Kidney epithelial cell (primary cell): ENCODE data around the gene CLPSL2. TPM values are rescaled to one million over a fixed set of nuclear protein-coding genes. Genes with fewer than 3 reads are reported as not detected.
A peak's percentile ranks its signal among the peaks of the same experiment; 100 is the strongest.

Experiments
- DNase-seq: peaks from one replicate; pipeline ENCODE4 v3.0.0-alpha.2; 2010; ENCODE audit warnings: low read depth
- H3K27me3 ChIP-seq: 2 replicates; pipeline ENCODE4 v1.6.0; 2011; ENCODE audit warnings: low read length; ENCODE audit not compliant: control insufficient read depth, insufficient read depth
- H3K36me3 ChIP-seq: 2 replicates; pipeline ENCODE4 v1.5.1; 2011; ENCODE audit warnings: low read length; ENCODE audit not compliant: control insufficient read depth, insufficient read depth
- H3K4me3 ChIP-seq: 2 replicates; pipeline ENCODE4 v1.5.1; 2011; ENCODE audit warnings: low read depth, mild to moderate bottlenecking, control low read depth, low read length
- CTCF ChIP-seq: IDR thresholded peaks from 2 replicates; pipeline ENCODE4 v1.5.1; 2011; ENCODE audit warnings: mild to moderate bottlenecking, moderate library complexity, low read length, control low read depth, inconsistent platforms; ENCODE audit not compliant: insufficient read depth, poor library complexity, severe bottlenecking
- total RNA-seq: library from RNA; depleted of rRNA; stranded (reverse); fragments of >200 nt; gene quantifications from 2 replicates; pipeline ENCODE4 v1.2.3, GENCODE V29; 2015

Gene CLPSL2
- not detected in 2 replicates for total RNA-seq

- DNase-seq = no peak
- H3K4me3 ChIP-seq = peak within 1 kb of the TSS; percentile 34
- no peak for TF ChIP-seq CTCF
- no peaks in the 10 kb centered on the region for H3K36me3 ChIP-seq
- no peaks in the 10 kb centered on the region for H3K27me3 ChIP-seq
Measured at GRCh38 chr6:35776364-35777215, at the start of gene CLPSL2. CLPSL2 (plus strand) TSS chr6:35776598; CDS start chr6:35776619, 21 bp downstream.

GRCh38 chr6:35727231-35727934, 49.0 kb upstream of the CLPSL2 start:
- Histone ChIP-seq H3K4me3 (peak overlapping the region; percentile 32), H3K36me3 (no peaks in the 10 kb centered on the region), H3K27me3 (no peaks in the 10 kb centered on the region)
- no peak for TF ChIP-seq CTCF
- no peak for DNase-seq

- DNase-seq = no peak
Measured at GRCh38 chr6:35727935-35728682, 48.3 kb upstream of the CLPSL2 start.

GRCh38 chr6:35728683-35729678, 47.4 kb upstream of the CLPSL2 start:
- peak; percentile 11 for TF ChIP-seq CTCF
- no peak for DNase-seq
- Histone ChIP-seq H3K4me3 (no peak overlapping the region), H3K36me3 (no peaks in the 10 kb centered on the region), H3K27me3 (no peaks in the 10 kb centered on the region)

More at GRCh38 chr6:35727935-35728682, 48.3 kb upstream of the CLPSL2 start:
- no peaks in the 10 kb centered on the region for H3K36me3 ChIP-seq
- no peaks in the 10 kb centered on the region for H3K27me3 ChIP-seq
- peak overlapping the region; percentile 32 for H3K4me3 ChIP-seq
- no peak for TF ChIP-seq CTCF

GRCh38 chr6:35729722-35730121, 46.7 kb upstream of the CLPSL2 start:
- no peak for TF ChIP-seq CTCF
- no peak for DNase-seq
- no peaks in the 10 kb centered on the region for H3K36me3 ChIP-seq
- no peak overlapping the region for H3K4me3 ChIP-seq
- H3K27me3 ChIP-seq = no peaks in the 10 kb centered on the region
